HepG2 (cell line): ENCODE data around the gene TRPM1. TPM values are rescaled to one million over a fixed set of nuclear protein-coding genes. Genes with fewer than 3 reads are reported as not detected.

Source experiments
- ATAC-seq: fragments of 200-7000 bp; cut with Tn5 transposase; 3 replicates; pipeline ENCODE4 v1.9.1; 2020; ENCODE audit warnings: mild to moderate bottlenecking, moderate library complexity
- BruUV-seq: library from RNA; stranded (reverse); fragments of 400-500 nt; replicated peaks from 2 replicates; lab custom pipeline; 2021; lab: Mats Ljungman, UMichigan
- CTCF ChIA-PET: fragments of 300-600 bp; formaldehyde crosslinking; extraction: SDS; loops from one replicate; lab custom pipeline; 2021; ENCODE audit warnings: low total read pairs, inconsistent platforms, low intra/inter-chr PET ratio; lab: Yijun Ruan, JAX
- POLR2A ChIA-PET: fragments of 350-600 bp; sonication (Branson Sonifier 250); formaldehyde crosslinking; loops from one replicate; lab custom pipeline; 2020; ENCODE audit warnings: antibody characterized with exemption, inconsistent platforms; lab: Yijun Ruan, JAX
- DNase-seq: peaks from one replicate; pipeline ENCODE4 v3.0.0-alpha.2; 2015; ENCODE audit warnings: low spot score
- FAIRE-seq: peaks from 3 replicates; lab custom pipeline; 2011; peaks lifted over from hg19 to GRCh38; lab: Jason Lieb, UNC
- H2AFZ ChIP-seq: one replicate; pipeline ENCODE4 v1.6.1; 2011; ENCODE audit warnings: low read length, inconsistent platforms
- H3K27ac ChIP-seq: fragments of 300-600 bp; 3 replicates; pipeline ENCODE4 v1.8.0; 2011; ENCODE audit warnings: mixed run types, mild to moderate bottlenecking, mixed read lengths, low read length, inconsistent platforms; ENCODE audit not compliant: insufficient read depth; ENCODE audit errors: extremely low read length
- H3K27me3 ChIP-seq, 2 experiments: fragments of 200-600 bp in 1 of 2; 2 replicates in 1 of 2; 3 replicates in 1 of 2; pipeline versions ENCODE4 v1.6.0 to v1.8.0; 2011; ENCODE audit warnings: low read length in 2 of 2, mild to moderate bottlenecking in 2 of 2, moderate library complexity in 2 of 2, inconsistent platforms in 1 of 2; ENCODE audit not compliant: insufficient read depth in 2 of 2, control insufficient read depth in 1 of 2
- H3K36me3 ChIP-seq, 2 experiments: fragments of 200-600 bp in 1 of 2; replicated peaks in 1 of 2; 2 replicates in 1 of 2; 3 replicates in 1 of 2; pipeline versions ENCODE4 v1.5.1 to v1.8.0; 2011; ENCODE audit warnings: low read length in 2 of 2, inconsistent platforms in 1 of 2; ENCODE audit not compliant: insufficient read depth in 2 of 2, control insufficient read depth in 1 of 2
- H3K4me1 ChIP-seq: 2 replicates; pipeline ENCODE4 v1.5.1; 2012; ENCODE audit warnings: low read length, inconsistent platforms; ENCODE audit not compliant: insufficient read depth
- H3K4me2 ChIP-seq: 2 replicates; pipeline ENCODE4 v1.6.0; 2011; ENCODE audit warnings: low read depth, low read length, inconsistent platforms
- H3K4me3 ChIP-seq, 3 experiments: fragments of 200-600 bp in 1 of 3; sonication (generic), shearing (Covaris generic) in 1 of 3; replicated peaks in 1 of 3; 2 replicates each; pipeline ENCODE4 v1.5.1; 2011 to 2016; ENCODE audit warnings: low read length in 3 of 3, inconsistent platforms in 2 of 3, low read depth in 2 of 3, mild to moderate bottlenecking in 2 of 3, control low read depth in 1 of 3, mixed read lengths in 1 of 3; ENCODE audit not compliant: insufficient read depth in 1 of 3
- H3K79me2 ChIP-seq: one replicate; pipeline ENCODE4 v1.6.1; 2011; ENCODE audit warnings: low read length, inconsistent platforms; ENCODE audit not compliant: insufficient read depth
- H3K9ac ChIP-seq: 2 replicates; pipeline ENCODE4 v1.6.0; 2011; ENCODE audit warnings: mild to moderate bottlenecking, low read depth, low read length, inconsistent platforms; ENCODE audit not compliant: insufficient read depth
- H3K9me3 ChIP-seq: 2 replicates; pipeline ENCODE4 v1.5.1; 2012; ENCODE audit warnings: mild to moderate bottlenecking, low read length
- H4K20me1 ChIP-seq: 2 replicates; pipeline ENCODE4 v1.6.0; 2011; ENCODE audit warnings: inconsistent platforms, mild to moderate bottlenecking, low read length, moderate library complexity; ENCODE audit not compliant: insufficient read depth
- CENPT ChIP-seq: sonication (generic); formaldehyde crosslinking; IDR thresholded peaks from 2 replicates; pipeline ENCODE4 v1.8.0; 2022; ENCODE audit warnings: low read depth, mild to moderate bottlenecking, moderate library complexity, missing genetic modification reagents
- MYNN ChIP-seq: sonication (generic); formaldehyde crosslinking; IDR thresholded peaks from 2 replicates; pipeline ENCODE4 v1.4.0; 2020; ENCODE audit warnings: mild to moderate bottlenecking, low read depth, missing genetic modification reagents
- ZNF644 ChIP-seq: IDR thresholded peaks from 2 replicates; pipeline ENCODE4 v1.6.1; 2016; ENCODE audit warnings: low read depth
- WGBS: methylation state at CpG from one replicate; pipeline ENCODE4 v1.1.6; 2017; ENCODE audit warnings: low lambda C conversion rate; 5-methylcytosine and 5-hydroxymethylcytosine counted together
- in situ Hi-C: cut with HindIII; loops from 2 replicates; pipeline ENCODE4 v1.10.0; 2017; ENCODE audit warnings: low pct_unique_long_range_greater_than_20kb; ENCODE audit not compliant: extremely low pct_ligation_motif_present
- intact Hi-C: fragments of 100-400 bp; cut with micrococcal nuclease; formaldehyde crosslinking; loops from one replicate; pipeline ENCODE4 v1.10.0; 2022; ENCODE audit not compliant: unreplicated experiment
- polyA plus RNA-seq, 8 experiments: library from polyadenylated mRNA; depleted of rRNA in 3 of 8; stranded (reverse) in 7 of 8; unstranded in 1 of 8; fragments of >200 nt; fragmentation: Illumina TruSeq in 4 of 8; extraction: Trizol in 4 of 8; gene quantifications; 2 replicates each; pipeline versions ENCODE4 v1.2.1 to v1.2.3, GENCODE V29; 2011 to 2016; ENCODE audit warnings: low read depth in 4 of 8, missing spikeins in 1 of 8, mixed read lengths in 1 of 8; ENCODE audit not compliant: insufficient read depth in 1 of 8
- total RNA-seq, 5 experiments: library from RNA; depleted of rRNA; stranded (reverse); fragments of >200 nt; fragmentation: Illumina TruSeq; extraction: Trizol; gene quantifications; 2 replicates each; pipeline ENCODE4 v1.2.3, GENCODE V29; 2016; ENCODE audit warnings: low read depth in 1 of 5
- TF ChIP-seq, protein P1 (sequence below): IDR thresholded peaks from 2 replicates; pipeline ENCODE4 v1.6.1; 2016; ENCODE audit warnings: low read depth, missing genetic modification reagents, missing compliant biosample characterization

The TRPM1 gene
- total and polyA plus RNA-seq, 2 of the 13 experiments (the other 11 are each of a cell fraction or from before 2014, with no cell fraction given), result not detected

DNA sequence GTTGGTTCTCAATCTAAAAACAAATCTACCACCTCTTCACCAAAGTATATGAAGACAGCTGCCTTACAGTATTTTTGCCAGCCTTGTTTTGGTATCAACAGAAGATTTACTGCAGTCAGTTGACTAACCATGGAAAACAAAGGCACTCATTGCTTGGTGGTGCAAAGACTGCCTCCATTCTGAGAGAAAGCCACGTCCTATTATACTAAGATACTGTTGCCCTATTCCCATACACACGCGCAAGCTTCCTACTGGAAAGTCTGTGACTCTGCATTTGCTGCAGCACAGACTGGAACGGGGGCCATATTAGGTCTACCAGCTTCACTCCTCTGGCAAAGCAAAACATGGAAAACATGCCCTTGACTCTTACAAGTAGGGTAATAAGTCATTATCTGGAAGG lies 128.1 kb downstream of the TRPM1 start (continued):
- TF ChIP-seq, protein P1, sequence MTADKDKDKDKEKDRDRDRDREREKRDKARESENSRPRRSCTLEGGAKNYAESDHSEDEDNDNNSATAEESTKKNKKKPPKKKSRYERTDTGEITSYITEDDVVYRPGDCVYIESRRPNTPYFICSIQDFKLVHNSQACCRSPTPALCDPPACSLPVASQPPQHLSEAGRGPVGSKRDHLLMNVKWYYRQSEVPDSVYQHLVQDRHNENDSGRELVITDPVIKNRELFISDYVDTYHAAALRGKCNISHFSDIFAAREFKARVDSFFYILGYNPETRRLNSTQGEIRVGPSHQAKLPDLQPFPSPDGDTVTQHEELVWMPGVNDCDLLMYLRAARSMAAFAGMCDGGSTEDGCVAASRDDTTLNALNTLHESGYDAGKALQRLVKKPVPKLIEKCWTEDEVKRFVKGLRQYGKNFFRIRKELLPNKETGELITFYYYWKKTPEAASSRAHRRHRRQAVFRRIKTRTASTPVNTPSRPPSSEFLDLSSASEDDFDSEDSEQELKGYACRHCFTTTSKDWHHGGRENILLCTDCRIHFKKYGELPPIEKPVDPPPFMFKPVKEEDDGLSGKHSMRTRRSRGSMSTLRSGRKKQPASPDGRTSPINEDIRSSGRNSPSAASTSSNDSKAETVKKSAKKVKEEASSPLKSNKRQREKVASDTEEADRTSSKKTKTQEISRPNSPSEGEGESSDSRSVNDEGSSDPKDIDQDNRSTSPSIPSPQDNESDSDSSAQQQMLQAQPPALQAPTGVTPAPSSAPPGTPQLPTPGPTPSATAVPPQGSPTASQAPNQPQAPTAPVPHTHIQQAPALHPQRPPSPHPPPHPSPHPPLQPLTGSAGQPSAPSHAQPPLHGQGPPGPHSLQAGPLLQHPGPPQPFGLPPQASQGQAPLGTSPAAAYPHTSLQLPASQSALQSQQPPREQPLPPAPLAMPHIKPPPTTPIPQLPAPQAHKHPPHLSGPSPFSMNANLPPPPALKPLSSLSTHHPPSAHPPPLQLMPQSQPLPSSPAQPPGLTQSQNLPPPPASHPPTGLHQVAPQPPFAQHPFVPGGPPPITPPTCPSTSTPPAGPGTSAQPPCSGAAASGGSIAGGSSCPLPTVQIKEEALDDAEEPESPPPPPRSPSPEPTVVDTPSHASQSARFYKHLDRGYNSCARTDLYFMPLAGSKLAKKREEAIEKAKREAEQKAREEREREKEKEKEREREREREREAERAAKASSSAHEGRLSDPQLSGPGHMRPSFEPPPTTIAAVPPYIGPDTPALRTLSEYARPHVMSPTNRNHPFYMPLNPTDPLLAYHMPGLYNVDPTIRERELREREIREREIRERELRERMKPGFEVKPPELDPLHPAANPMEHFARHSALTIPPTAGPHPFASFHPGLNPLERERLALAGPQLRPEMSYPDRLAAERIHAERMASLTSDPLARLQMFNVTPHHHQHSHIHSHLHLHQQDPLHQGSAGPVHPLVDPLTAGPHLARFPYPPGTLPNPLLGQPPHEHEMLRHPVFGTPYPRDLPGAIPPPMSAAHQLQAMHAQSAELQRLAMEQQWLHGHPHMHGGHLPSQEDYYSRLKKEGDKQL (CRISPR knock-in tag), result no peak
- TF ChIP-seq ZNF644 (CRISPR knock-in tag), result no peak

DNA sequence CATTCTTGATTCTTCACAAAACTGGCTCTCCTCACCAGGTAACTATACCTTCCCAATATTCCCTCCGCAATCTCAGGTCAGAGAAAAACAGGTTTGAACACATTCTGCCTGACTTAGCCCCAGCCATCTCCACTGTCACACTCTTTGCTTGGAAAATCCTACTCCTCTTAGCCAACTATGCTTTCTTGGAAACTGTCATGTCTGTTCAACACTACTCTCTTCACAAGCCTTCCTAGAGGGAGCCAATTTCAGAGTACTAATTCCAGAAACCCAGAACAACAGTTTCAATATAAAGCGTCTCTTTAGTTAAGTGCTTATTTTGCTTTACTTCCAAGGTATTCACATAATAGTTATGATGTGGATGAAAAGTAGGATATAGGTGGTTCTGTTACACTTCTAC lies 131.8 kb downstream of the TRPM1 start:
- Histone ChIP-seq H2AFZ (no peak overlapping the region), H3K36me3 (peaks cover 7 to 66% of the 10 kb centered on the region in 2 experiments), H3K27me3 (no peaks in the 10 kb centered on the region), H3K27ac (no peak overlapping the region), H3K4me2 (no peak overlapping the region), H3K9ac (no peak overlapping the region), H4K20me1 (no peaks in the 10 kb centered on the region), H3K9me3 (no peaks in the 10 kb centered on the region), H3K79me2 (peaks cover 3% of the 10 kb centered on the region), H3K4me3 (no peak overlapping the region), H3K4me1 (no peaks in the 10 kb centered on the region)
- DNase-seq (no peak), ATAC-seq (no peak), FAIRE-seq (no peak)
- WGBS, result 98% methylated on average over 2 of the region's 2 CpGs
- POLR2A ChIA-PET, result no interaction called here
- BruUV-seq, result no TSS peak
- CTCF ChIA-PET, result no interaction called here
- intact Hi-C loops (no loop called here), in situ Hi-C loops (no loop called here)
- TF ChIP-seq MYNN (CRISPR knock-in tag) (no peak), CENPT (CRISPR knock-in tag) (no peak)
